ENCODE data around the gene LIX1.

LIX1 gene

GRCh38 chr5:97106216-97106581, 36.2 kb downstream of the LIX1 start:
- TF ChIP-seq, protein P1, sequence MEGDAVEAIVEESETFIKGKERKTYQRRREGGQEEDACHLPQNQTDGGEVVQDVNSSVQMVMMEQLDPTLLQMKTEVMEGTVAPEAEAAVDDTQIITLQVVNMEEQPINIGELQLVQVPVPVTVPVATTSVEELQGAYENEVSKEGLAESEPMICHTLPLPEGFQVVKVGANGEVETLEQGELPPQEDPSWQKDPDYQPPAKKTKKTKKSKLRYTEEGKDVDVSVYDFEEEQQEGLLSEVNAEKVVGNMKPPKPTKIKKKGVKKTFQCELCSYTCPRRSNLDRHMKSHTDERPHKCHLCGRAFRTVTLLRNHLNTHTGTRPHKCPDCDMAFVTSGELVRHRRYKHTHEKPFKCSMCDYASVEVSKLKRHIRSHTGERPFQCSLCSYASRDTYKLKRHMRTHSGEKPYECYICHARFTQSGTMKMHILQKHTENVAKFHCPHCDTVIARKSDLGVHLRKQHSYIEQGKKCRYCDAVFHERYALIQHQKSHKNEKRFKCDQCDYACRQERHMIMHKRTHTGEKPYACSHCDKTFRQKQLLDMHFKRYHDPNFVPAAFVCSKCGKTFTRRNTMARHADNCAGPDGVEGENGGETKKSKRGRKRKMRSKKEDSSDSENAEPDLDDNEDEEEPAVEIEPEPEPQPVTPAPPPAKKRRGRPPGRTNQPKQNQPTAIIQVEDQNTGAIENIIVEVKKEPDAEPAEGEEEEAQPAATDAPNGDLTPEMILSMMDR (IDR thresholded peaks at IDR 0.05), result no peak
- Mint-ChIP-seq H3K9me3 (no peaks in the 10 kb centered on the region), H3K27me3 (ENCODE audit: low read depth, poor library complexity) (no peaks in the 10 kb centered on the region), H3K4me1 (peaks cover 43% of the 10 kb centered on the region), H3K27ac (no peak overlapping the region), H3K36me3 (ENCODE audit: low read depth) (peaks cover 8% of the 10 kb centered on the region), H3K4me3 (no peak overlapping the region)
- DNase-seq, result no peak

- no peaks in the 10 kb centered on the region for H3K27me3 Mint-ChIP-seq (ENCODE audit: low read depth, poor library complexity)
- DNase-seq, result no peak
- H3K4me1 Mint-ChIP-seq, result peaks cover 43% of the 10 kb centered on the region
- TF ChIP-seq, protein P1 (IDR thresholded peaks at IDR 0.05), result no peak
- H3K27ac Mint-ChIP-seq, result no peak overlapping the region
- H3K4me3 Mint-ChIP-seq, result no peak overlapping the region
- H3K9me3 Mint-ChIP-seq, result no peaks in the 10 kb centered on the region
- peaks cover 8% of the 10 kb centered on the region for H3K36me3 Mint-ChIP-seq (ENCODE audit: low read depth)
Measured at GRCh38 chr5:97105501-97106215, 36.8 kb downstream of the LIX1 start.

DNA sequence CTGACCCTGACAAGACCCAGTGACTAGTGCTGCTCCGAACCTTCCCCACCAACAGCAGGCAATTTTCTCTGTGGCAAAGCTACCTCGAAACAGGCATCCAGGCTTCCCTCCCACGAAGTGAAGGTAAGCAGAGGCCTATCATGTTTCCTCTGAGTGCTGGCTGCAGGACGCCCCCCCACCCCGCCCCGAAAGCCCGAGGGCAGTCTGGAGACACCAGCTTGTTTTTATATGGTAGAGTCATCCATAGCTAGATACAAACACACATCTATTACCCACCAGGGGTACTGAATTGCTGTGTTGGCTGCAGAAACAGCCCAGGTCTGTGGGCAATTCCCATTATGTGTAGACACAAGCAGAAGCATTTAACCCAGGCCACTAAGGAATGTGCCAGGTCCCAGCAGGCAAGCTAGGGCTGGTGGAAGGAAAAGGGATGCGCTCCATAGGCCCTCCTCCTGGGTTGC, 40.4 kb downstream of the LIX1 start:
- Mint-ChIP-seq H3K27ac (peak overlapping the region; percentile 97), H3K36me3 (ENCODE audit: low read depth) (peaks cover 14% of the 10 kb centered on the region), H3K9me3 (no peaks in the 10 kb centered on the region), H3K4me1 (peaks cover 59% of the 10 kb centered on the region), H3K27me3 (ENCODE audit: low read depth, poor library complexity) (peaks cover 2% of the 10 kb centered on the region), H3K4me3 (peak overlapping the region; percentile 53)
- TF ChIP-seq, protein P1 (IDR thresholded peaks at IDR 0.05), result no peak
- peak; percentile 19 for DNase-seq

DNA sequence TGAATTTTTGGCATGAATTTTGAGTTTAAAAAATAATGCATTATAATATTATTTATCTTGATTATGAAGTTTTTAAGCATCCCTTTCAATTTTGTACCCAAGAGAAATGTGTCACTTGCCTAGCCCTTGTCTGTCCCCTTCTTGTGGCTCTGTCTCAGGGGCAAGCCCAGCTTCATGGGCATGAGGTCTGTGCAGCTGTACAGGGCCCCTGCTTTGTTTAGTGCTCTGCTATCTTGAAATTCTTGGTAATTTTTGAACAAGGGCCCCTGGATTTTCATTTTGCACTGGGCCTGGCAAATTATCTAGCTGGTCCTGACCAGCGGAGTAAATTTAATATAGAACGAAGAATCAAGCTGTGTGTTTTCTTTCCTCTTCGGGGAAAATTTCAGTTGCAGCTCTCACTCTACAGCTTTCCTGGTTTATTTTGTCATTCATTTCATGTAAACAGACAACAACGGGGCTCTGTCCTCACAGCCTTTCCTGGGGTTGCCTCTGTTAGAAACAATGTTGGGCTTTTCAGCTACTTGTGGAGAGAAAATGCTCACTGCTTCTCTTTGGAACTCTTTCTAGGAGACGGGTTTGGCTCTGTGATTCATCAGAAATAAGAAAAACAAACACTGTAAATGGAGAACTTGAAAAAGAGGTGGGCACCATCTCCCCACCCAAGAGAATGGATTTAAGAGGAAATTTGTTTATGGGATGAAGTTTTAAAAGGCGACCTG, 41.1 kb downstream of the LIX1 start:
- H3K9me3 Mint-ChIP-seq, result no peaks in the 10 kb centered on the region
- H3K36me3 Mint-ChIP-seq (ENCODE audit: low read depth), result peaks cover 14% of the 10 kb centered on the region
- H3K4me3 Mint-ChIP-seq, result peak overlapping the region; percentile 53
- no peak for DNase-seq
- H3K4me1 Mint-ChIP-seq, result peaks cover 59% of the 10 kb centered on the region
- TF ChIP-seq, protein P1 (IDR thresholded peaks at IDR 0.05), result no peak
- peak overlapping the region; percentile 97 for H3K27ac Mint-ChIP-seq
- peaks cover 2% of the 10 kb centered on the region for H3K27me3 Mint-ChIP-seq (ENCODE audit: low read depth, poor library complexity)

- TF ChIP-seq, protein P1 (IDR thresholded peaks at IDR 0.05), result no peak
- peaks cover 64% of the 10 kb centered on the region for H3K4me1 Mint-ChIP-seq
- no peak overlapping the region for H3K4me3 Mint-ChIP-seq
Measured at GRCh38 chr5:97100476-97100875, 41.9 kb downstream of the LIX1 start.

More at GRCh38 chr5:97100476-97100875, 41.9 kb downstream of the LIX1 start:
- Mint-ChIP-seq H3K36me3 (ENCODE audit: low read depth) (peaks cover 14% of the 10 kb centered on the region), H3K27ac (no peak overlapping the region), H3K9me3 (no peaks in the 10 kb centered on the region), H3K27me3 (ENCODE audit: low read depth, poor library complexity) (peaks cover 2% of the 10 kb centered on the region)
- no peak for DNase-seq

All from nephron progenitor cell (in vitro differentiated cells).